Skeletal muscle satellite cell (primary cell): ENCODE data around the gene PLCB4.
A peak's percentile ranks its signal among the peaks of the same experiment; 100 is the strongest.

Source experiments
- H3K27me3 ChIP-seq: 2 replicates; pipeline ENCODE4 v1.7.0; 2013; ENCODE audit warnings: low read length; ENCODE audit not compliant: control insufficient read depth, insufficient read depth
- H3K36me3 ChIP-seq: 2 replicates; pipeline ENCODE4 v1.7.0; 2013; ENCODE audit warnings: mild to moderate bottlenecking, control low read depth, low read length; ENCODE audit not compliant: insufficient read depth
- H3K4me1 ChIP-seq: 2 replicates; pipeline ENCODE4 v1.7.0; 2013; ENCODE audit warnings: low read length; ENCODE audit not compliant: control insufficient read depth, insufficient read depth
- H3K4me2 ChIP-seq: 2 replicates; pipeline ENCODE4 v1.7.0; 2013; ENCODE audit warnings: mild to moderate bottlenecking, low read length
- H3K4me3 ChIP-seq: 2 replicates; pipeline ENCODE4 v1.7.0; 2013; ENCODE audit warnings: low read length
- H3K9ac ChIP-seq: 2 replicates; pipeline ENCODE4 v1.7.0; 2013; ENCODE audit warnings: mild to moderate bottlenecking, low read depth, low read length, moderate library complexity
- H3K9me3 ChIP-seq: replicated peaks from 2 replicates; pipeline ENCODE4 v1.7.0; 2013; ENCODE audit warnings: mild to moderate bottlenecking, control low read depth, low read length

The PLCB4 gene

DNA sequence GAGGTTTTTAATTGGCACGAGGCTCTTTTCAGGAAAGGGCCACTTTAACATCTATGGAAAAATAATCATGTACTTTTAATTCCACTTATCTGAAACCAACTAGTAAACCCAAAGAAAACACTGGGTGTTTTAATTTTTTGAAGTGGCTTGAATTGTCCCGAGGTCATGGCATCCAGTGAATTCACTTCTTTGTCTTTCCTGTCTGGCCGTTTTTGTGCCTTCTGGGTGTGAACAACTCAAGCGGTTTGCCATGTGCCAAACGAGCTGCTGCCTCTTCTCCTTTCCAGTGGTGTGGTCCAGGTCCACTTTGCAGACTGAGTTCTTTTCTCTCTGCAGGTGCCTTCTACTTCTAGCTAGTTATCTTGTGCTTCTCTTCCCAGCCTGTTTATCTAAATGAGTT, 117.5 kb downstream of the PLCB4 start:
- Histone ChIP-seq H3K4me2 (no peak overlapping the region), H3K36me3 (no peaks in the 10 kb centered on the region), H3K4me1 (peaks cover 8% of the 10 kb centered on the region), H3K9ac (no peak overlapping the region), H3K4me3 (no peak overlapping the region), H3K27me3 (no peaks in the 10 kb centered on the region), H3K9me3 (no peaks in the 10 kb centered on the region)

GRCh38 chr20:9195031-9195430, 126.1 kb downstream of the PLCB4 start:
- H3K4me1 ChIP-seq = peaks cover under 1% of the 10 kb centered on the region
- H3K27me3 ChIP-seq = no peaks in the 10 kb centered on the region
- H3K9me3 ChIP-seq = no peaks in the 10 kb centered on the region
- no peak overlapping the region for H3K4me3 ChIP-seq
- no peak overlapping the region for H3K4me2 ChIP-seq
- H3K9ac ChIP-seq = no peak overlapping the region
- no peaks in the 10 kb centered on the region for H3K36me3 ChIP-seq

- Histone ChIP-seq H3K9ac (no peak overlapping the region), H3K27me3 (no peaks in the 10 kb centered on the region), H3K36me3 (no peaks in the 10 kb centered on the region), H3K4me3 (no peak overlapping the region), H3K9me3 (no peaks in the 10 kb centered on the region), H3K4me2 (no peak overlapping the region), H3K4me1 (peaks cover 11% of the 10 kb centered on the region)
Observed at GRCh38 chr20:9196110-9196509, 127.2 kb downstream of the PLCB4 start.

DNA sequence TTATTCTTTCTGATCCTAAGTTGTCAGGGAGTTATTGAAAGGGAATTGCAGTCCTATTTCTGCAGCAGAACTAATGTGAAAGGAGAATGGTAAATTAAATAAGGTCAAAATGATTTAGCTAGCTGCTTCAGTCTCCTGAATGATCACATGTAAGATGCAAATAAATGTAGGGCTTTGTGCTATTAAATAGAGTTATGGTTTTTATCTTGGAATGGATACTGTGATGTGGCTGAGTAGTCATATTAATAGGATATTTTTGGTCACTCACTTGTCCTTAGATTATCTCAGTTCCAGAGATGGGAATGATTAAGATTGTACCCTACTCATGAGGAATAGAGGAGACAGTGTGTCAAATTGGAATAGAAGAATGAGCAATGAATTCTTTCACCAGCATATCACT, 129.6 kb downstream of the PLCB4 start:
- peaks cover 22% of the 10 kb centered on the region for H3K4me1 ChIP-seq
- H3K36me3 ChIP-seq = no peaks in the 10 kb centered on the region
- no peak overlapping the region for H3K9ac ChIP-seq
- no peaks in the 10 kb centered on the region for H3K9me3 ChIP-seq
- no peaks in the 10 kb centered on the region for H3K27me3 ChIP-seq
- no peak overlapping the region for H3K4me3 ChIP-seq
- no peak overlapping the region for H3K4me2 ChIP-seq

DNA sequence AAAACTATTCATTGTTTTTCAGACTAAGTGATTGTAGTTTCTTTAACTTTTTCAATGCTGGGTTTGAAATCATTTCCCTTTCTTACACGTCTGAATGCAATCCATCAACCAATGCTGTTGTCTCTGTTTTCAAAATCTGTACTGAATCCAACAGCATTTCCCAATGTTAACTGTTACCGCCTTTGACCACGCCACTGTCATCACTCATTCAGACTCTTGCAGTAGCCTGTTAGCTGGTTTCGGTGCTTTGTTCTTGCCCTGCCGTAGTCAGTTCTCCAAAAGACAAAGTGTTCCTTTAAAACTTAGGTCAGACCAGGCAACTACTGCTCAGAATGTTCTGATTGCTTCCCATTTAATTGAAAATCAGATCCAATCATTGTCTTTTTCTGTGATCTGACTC, 131.3 kb downstream of the PLCB4 start:
- H3K27me3 ChIP-seq = no peaks in the 10 kb centered on the region
- peaks cover 23% of the 10 kb centered on the region for H3K4me1 ChIP-seq
- no peak overlapping the region for H3K4me3 ChIP-seq
- peak overlapping the region; percentile 12 for H3K4me2 ChIP-seq
- no peaks in the 10 kb centered on the region for H3K9me3 ChIP-seq
- H3K36me3 ChIP-seq = no peaks in the 10 kb centered on the region
- no peak overlapping the region for H3K9ac ChIP-seq

DNA sequence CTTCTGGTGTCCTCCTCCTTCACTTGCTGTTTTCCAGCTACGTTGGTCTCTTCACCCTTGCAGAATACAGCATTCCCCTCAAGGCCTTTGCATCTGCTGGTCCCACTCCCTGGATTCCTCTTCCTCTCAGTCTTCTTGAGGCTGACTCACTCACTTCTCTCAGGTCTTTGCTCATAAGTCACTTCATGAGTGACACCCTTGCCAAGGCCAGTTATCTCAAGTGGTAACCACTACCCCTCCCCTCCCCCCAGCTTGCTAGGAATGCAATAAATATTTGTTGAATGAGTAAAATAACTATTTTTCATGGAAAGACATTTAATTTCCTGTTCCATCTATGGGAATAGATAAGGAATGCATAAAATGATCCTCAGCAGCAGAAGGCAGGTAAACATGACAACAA, 131.7 kb downstream of the PLCB4 start:
- H3K9ac ChIP-seq = no peak overlapping the region

DNA sequence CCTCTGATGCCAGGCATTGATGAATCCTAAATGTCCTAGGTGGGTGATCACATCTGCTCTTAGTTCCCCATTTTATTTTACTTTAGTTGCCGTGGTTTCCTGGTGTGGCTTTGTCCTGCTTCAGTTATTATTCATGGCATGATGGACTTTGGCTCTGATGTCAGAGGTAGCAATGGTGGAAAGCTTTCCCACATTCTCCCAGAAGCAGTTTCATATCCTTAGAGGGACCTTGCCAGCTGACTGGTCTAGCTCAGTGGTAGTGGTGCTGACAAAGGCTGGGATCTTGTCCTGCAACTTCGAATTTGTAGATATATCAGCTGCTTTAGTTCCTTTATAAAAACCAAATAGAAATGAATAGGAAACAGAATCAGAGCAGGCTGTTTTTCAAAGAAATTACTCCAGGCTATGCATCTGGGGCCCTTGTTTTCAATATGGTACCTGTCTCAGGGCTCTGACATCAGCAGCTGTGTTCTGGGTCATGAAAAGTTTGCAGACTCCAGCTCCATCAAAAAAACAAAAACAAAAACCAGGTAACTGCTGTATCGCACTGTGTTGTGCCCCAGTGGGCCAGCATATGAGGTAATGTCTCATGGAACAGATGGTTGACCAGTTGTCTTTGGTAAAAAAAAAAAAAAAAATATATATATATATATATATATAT, 133.7 kb downstream of the PLCB4 start:
- H3K9ac ChIP-seq = no peak overlapping the region
- H3K27me3 ChIP-seq = no peaks in the 10 kb centered on the region
- H3K4me1 ChIP-seq = peaks cover 23% of the 10 kb centered on the region
- no peak overlapping the region for H3K4me2 ChIP-seq
- H3K36me3 ChIP-seq = no peaks in the 10 kb centered on the region
- no peaks in the 10 kb centered on the region for H3K9me3 ChIP-seq
- no peak overlapping the region for H3K4me3 ChIP-seq

More for the DNA sequence above, 131.7 kb downstream of the PLCB4 start:
- peak overlapping the region; percentile 12 for H3K4me2 ChIP-seq
- H3K27me3 ChIP-seq = no peaks in the 10 kb centered on the region
- no peaks in the 10 kb centered on the region for H3K36me3 ChIP-seq
- no peaks in the 10 kb centered on the region for H3K9me3 ChIP-seq
- no peak overlapping the region for H3K4me3 ChIP-seq
- H3K4me1 ChIP-seq = peaks cover 23% of the 10 kb centered on the region

- H3K36me3 ChIP-seq = no peaks in the 10 kb centered on the region
- peaks cover 23% of the 10 kb centered on the region for H3K4me1 ChIP-seq
- H3K4me3 ChIP-seq = no peak overlapping the region
- no peak overlapping the region for H3K4me2 ChIP-seq
- H3K27me3 ChIP-seq = no peaks in the 10 kb centered on the region
- H3K9ac ChIP-seq = no peak overlapping the region
- no peaks in the 10 kb centered on the region for H3K9me3 ChIP-seq
Observed at GRCh38 chr20:9203081-9203447, 134.2 kb downstream of the PLCB4 start.

- Histone ChIP-seq H3K27me3 (no peaks in the 10 kb centered on the region), H3K9me3 (no peaks in the 10 kb centered on the region), H3K9ac (no peak overlapping the region), H3K36me3 (no peaks in the 10 kb centered on the region), H3K4me3 (no peak overlapping the region), H3K4me1 (peaks cover 23% of the 10 kb centered on the region), H3K4me2 (no peak overlapping the region)
Observed at GRCh38 chr20:9204979-9205378, 136.1 kb downstream of the PLCB4 start.

- H3K4me1 ChIP-seq = peaks cover 10% of the 10 kb centered on the region
- H3K4me3 ChIP-seq = no peak overlapping the region
- no peak overlapping the region for H3K4me2 ChIP-seq
- H3K36me3 ChIP-seq = no peaks in the 10 kb centered on the region
- H3K27me3 ChIP-seq = no peaks in the 10 kb centered on the region
- no peak overlapping the region for H3K9ac ChIP-seq
- H3K9me3 ChIP-seq = no peaks in the 10 kb centered on the region
Observed at GRCh38 chr20:9206486-9206885, 137.6 kb downstream of the PLCB4 start.

- H3K27me3 ChIP-seq = no peaks in the 10 kb centered on the region
- H3K4me3 ChIP-seq = no peak overlapping the region
- H3K36me3 ChIP-seq = no peaks in the 10 kb centered on the region
- H3K4me2 ChIP-seq = no peak overlapping the region
- H3K9me3 ChIP-seq = no peaks in the 10 kb centered on the region
- H3K4me1 ChIP-seq = peaks cover 10% of the 10 kb centered on the region
- no peak overlapping the region for H3K9ac ChIP-seq
Observed at GRCh38 chr20:9207253-9207652, 138.4 kb downstream of the PLCB4 start.

- Histone ChIP-seq H3K36me3 (no peaks in the 10 kb centered on the region), H3K9ac (no peak overlapping the region), H3K4me1 (peaks cover 5% of the 10 kb centered on the region), H3K4me3 (no peak overlapping the region), H3K4me2 (no peak overlapping the region), H3K9me3 (no peaks in the 10 kb centered on the region), H3K27me3 (no peaks in the 10 kb centered on the region)
Observed at GRCh38 chr20:9210356-9210755, 141.5 kb downstream of the PLCB4 start.
